Stimulated activated CD8-positive, alpha-beta memory T cell treated with anti-CD3 and anti-CD28 coated beads, Interleukin-2, amount 100 ng/mL, for 1 hour (primary cell): Measurements from ENCODE around the gene PLEKHG7.
"Not testable (repeated sequence)": the region's sequence is repeated elsewhere in the genome, so short reads cannot be mapped to it uniquely, and the experiment has no call there.

ENCODE experiments used
- DNase-seq, 2 donors: peaks; one replicate each; pipeline ENCODE4 v3.0.0-alpha.2; 2020; ENCODE audit warnings: low read depth in 2 of 2

PLEKHG7 gene

GRCh38 chr12:92702754-92703679, at the start of gene PLEKHG7:
Gene PLEKHG7, plus strand, starts transcription at chr12:92702989. Its CDS starts 3,643 bp downstream, at chr12:92706632.
- no peak for DNase-seq

GRCh38 chr12:92654256-92654655, 48.5 kb upstream of the PLEKHG7 start:
- DNase-seq = not testable (repeated sequence)

- no peak for DNase-seq
These were observed 47.9 kb upstream of the PLEKHG7 start for GRCh38 chr12:92654929-92655328.

- DNase-seq = no peak
These were observed 45.9 kb upstream of the PLEKHG7 start for GRCh38 chr12:92656911-92657310.

GRCh38 chr12:92657770-92658169, 45.0 kb upstream of the PLEKHG7 start:
- DNase-seq = no peak

- DNase-seq = no peak
These were observed 44.2 kb upstream of the PLEKHG7 start for GRCh38 chr12:92658611-92659010.

- DNase-seq = no peak
These were observed 41.5 kb upstream of the PLEKHG7 start for GRCh38 chr12:92661269-92661668.

GRCh38 chr12:92665496-92665895, 37.3 kb upstream of the PLEKHG7 start:
- no peak for DNase-seq

GRCh38 chr12:92668739-92669138, 34.0 kb upstream of the PLEKHG7 start:
- DNase-seq = no peak

- DNase-seq = not testable (repeated sequence)
These were observed 31.3 kb upstream of the PLEKHG7 start for GRCh38 chr12:92671524-92671923.

GRCh38 chr12:92673756-92674155, 29.0 kb upstream of the PLEKHG7 start:
- no peak for DNase-seq

GRCh38 chr12:92674500-92674899, 28.3 kb upstream of the PLEKHG7 start:
- no peak for DNase-seq

- DNase-seq = no peak
These were observed 27.5 kb upstream of the PLEKHG7 start for GRCh38 chr12:92675092-92675865.

- no peak for DNase-seq
These were observed 26.1 kb upstream of the PLEKHG7 start for GRCh38 chr12:92676710-92677109.

GRCh38 chr12:92690601-92691000, 12.2 kb upstream of the PLEKHG7 start:
- no peak for DNase-seq

GRCh38 chr12:92695056-92695455, 7.7 kb upstream of the PLEKHG7 start:
- no peak for DNase-seq

GRCh38 chr12:92695577-92695976, 7.2 kb upstream of the PLEKHG7 start:
- no peak for DNase-seq

- no peak for DNase-seq
These were observed 6.6 kb upstream of the PLEKHG7 start for GRCh38 chr12:92696216-92696615.

GRCh38 chr12:92698474-92698873, 4.3 kb upstream of the PLEKHG7 start:
- no peak for DNase-seq

- DNase-seq = no peak
These were observed 1.3 kb upstream of the PLEKHG7 start for GRCh38 chr12:92701441-92701840.

GRCh38 chr12:92703786-92704185, 997 bp downstream of the PLEKHG7 start:
- DNase-seq = no peak

GRCh38 chr12:92706594-92706993, 3.8 kb downstream of the PLEKHG7 start:
- DNase-seq = no peak

- DNase-seq = no peak
These were observed 5.1 kb downstream of the PLEKHG7 start for GRCh38 chr12:92707926-92708325.
